ENCODE data around the gene UBTD2.

- TF ChIP-seq, protein P1, sequence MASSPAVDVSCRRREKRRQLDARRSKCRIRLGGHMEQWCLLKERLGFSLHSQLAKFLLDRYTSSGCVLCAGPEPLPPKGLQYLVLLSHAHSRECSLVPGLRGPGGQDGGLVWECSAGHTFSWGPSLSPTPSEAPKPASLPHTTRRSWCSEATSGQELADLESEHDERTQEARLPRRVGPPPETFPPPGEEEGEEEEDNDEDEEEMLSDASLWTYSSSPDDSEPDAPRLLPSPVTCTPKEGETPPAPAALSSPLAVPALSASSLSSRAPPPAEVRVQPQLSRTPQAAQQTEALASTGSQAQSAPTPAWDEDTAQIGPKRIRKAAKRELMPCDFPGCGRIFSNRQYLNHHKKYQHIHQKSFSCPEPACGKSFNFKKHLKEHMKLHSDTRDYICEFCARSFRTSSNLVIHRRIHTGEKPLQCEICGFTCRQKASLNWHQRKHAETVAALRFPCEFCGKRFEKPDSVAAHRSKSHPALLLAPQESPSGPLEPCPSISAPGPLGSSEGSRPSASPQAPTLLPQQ (tag by site-specific recombination; IDR thresholded peaks at IDR 0.05): no peak
- TF ChIP-seq CTCF (tag by site-specific recombination; IDR thresholded peaks at IDR 0.05): no peak
- TF ChIP-seq ZNF169 (tag by site-specific recombination; IDR thresholded peaks at IDR 0.05): no peak
- no peak for TF ChIP-seq ZNF302 (tag by site-specific recombination; IDR thresholded peaks at IDR 0.05; ENCODE audit: low read depth)
- no peak; the same call in 1 of the 2 replicates for TF ChIP-seq ZBTB20 (tag by site-specific recombination; IDR thresholded peaks at IDR 0.05)
- no peak for TF ChIP-seq ZNF174 (tag by site-specific recombination; IDR thresholded peaks at IDR 0.05)
These were observed 108.3 kb downstream of the UBTD2 start for GRCh38 chr5:172175263-172175719.
